Measurements from ENCODE around the gene SLC1A5.
"Not testable (repeated sequence)": the region's sequence is repeated elsewhere in the genome, so short reads cannot be mapped to it uniquely, and the experiment has no call there.

The SLC1A5 gene

DNA sequence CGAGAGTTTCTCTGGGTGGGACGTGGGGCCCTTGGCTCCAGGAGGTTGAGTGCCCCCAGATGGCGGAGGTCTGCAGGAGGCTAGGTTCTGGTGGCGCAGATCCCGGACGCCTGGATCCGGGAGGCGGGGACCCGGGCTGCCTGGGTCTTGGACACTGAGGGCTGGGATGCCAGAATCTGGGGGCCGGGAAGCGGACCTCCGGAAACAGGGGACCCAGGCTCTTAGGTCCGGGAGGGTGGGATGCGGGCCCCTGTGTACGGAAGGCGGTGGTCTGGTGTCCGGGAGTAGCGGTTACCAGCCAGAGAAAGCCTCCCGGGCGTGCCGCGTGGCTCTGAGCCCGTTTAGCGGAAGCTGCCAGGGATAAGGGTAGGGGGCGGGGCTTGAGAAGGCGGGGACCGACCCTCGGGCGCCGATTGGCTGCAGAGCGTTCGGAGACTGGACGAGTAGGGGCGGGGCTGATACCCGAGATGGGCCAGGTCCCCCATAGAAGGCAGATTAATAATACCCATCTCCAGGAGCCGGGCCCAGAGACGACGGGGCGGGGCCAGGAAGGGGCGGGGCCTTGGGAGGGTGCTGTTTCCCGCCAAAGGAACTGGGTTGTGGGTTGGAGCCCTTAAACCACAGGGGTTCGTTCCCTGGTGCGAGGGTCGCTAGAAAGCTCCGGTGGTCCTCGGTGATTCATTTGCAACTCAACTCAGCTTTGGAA lies at the start of gene SLC1A5:
Gene SLC1A5, minus strand, starts transcription at position 333 of the 706 bp plus-strand sequence. CDS start 629 bp downstream, outside the sequence.
- H3K4me3 ChIP-seq (ENCODE audit: low read depth, low read length): peak within 1 kb of the TSS; percentile 84
- peak; percentile 90 for DNase-seq (ENCODE audit: low read depth)

DNA sequence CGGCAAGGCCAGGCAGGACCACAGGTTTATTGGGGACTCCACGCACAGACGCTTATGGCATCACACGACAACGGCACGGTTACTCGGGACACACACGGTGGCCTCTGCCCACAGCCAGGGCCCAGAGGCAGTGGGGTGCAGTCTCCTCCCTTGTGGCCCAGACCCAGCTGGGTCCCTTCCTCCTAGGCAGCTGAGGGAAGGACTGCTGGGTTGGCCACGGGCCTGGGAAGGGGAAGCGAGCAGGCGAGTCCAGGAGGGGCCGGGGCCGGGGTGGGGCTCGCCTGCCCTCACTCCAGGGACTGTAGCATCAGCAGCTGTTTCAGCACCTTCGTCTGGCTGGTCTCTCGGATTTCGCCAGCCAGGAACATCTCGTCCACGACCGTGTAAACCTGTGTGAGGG lies 49.8 kb upstream of the SLC1A5 start:
- DNase-seq (ENCODE audit: low read depth): no peak
- no peak overlapping the region for H3K4me3 ChIP-seq (ENCODE audit: low read depth, low read length)

DNA sequence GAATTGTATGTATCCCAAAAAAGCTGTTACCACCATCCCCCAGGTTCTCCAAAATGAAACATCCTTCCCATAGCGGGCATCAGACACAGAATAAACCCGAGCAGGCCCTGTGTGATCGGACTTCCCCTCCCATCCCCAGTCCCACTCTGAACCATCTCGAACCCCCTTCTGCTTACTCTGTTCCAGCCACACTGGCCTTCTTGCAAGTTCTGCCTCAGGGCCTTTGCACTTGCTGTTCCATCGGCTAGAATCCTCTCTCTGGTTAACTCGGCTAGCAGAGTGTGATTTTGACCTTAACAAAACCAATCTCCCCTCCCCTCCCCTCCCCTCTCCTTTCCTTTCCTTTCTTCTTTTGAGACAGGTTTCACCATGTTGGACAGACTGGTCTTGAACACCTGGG lies 46.6 kb upstream of the SLC1A5 start:
- no peak for DNase-seq (ENCODE audit: low read depth)
- no peak overlapping the region for H3K4me3 ChIP-seq (ENCODE audit: low read depth, low read length)

DNA sequence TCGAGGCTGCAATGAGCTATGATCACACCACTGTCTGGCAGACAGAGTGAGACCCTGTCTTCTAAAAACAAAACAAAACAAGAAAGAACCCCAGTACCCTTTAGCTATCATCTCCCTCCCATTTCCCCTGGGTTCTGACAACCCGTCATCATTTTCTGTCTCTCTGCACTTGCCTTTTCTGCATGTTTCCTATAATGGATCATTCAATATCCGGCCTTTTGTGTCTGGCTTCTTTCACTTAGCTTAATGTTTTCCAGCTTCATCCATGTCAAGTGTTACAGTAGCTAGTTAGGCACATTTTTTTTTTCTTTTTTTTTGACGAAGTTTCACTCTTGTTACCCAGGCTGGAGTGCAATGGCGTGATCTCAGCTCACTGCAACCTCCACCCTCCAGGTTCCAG lies 45.7 kb upstream of the SLC1A5 start:
- no peak overlapping the region for H3K4me3 ChIP-seq (ENCODE audit: low read depth, low read length)
- no peak for DNase-seq (ENCODE audit: low read depth)

DNA sequence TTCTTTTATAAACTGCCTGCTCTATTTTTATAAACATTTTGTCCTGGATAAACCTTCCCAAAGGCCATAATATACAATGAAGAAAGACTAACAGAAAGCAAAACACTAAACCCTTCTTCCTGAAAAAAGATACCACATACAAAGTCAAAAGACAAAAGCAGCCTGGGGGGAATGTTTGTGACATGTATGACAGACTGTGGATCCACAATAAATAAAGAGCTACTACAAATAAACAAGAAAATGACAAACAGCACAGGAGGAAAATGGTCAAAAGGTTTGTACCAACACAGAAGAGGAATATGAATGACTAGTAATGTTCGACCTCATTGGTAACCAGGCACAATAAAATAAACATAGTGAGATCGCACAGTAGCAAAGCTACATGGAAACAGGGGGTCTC lies 42.5 kb upstream of the SLC1A5 start:
- H3K4me3 ChIP-seq (ENCODE audit: low read depth, low read length): no peak overlapping the region

DNA sequence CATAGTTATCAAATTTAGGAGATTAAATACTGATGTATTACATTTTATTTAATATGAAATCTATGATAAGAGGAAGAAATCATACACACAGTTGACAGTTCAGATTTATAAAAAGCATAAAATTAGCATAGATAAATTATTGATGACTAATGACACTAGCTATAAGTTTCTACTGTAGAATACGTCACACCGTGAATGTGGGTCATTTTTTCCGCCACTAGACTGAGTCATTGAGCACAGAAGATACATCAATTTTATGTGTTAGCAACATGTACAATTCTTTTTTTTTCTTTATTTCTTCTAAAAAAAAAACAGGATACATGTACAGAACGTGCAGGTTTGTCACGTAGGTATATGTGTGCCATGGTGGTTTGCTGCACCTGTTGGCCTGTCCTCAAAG lies 40.1 kb upstream of the SLC1A5 start:
- DNase-seq (ENCODE audit: low read depth): peak; percentile 24
- no peak overlapping the region for H3K4me3 ChIP-seq (ENCODE audit: low read depth, low read length)

More for the DNA sequence above, 42.5 kb upstream of the SLC1A5 start:
- no peak for DNase-seq (ENCODE audit: low read depth)

DNA sequence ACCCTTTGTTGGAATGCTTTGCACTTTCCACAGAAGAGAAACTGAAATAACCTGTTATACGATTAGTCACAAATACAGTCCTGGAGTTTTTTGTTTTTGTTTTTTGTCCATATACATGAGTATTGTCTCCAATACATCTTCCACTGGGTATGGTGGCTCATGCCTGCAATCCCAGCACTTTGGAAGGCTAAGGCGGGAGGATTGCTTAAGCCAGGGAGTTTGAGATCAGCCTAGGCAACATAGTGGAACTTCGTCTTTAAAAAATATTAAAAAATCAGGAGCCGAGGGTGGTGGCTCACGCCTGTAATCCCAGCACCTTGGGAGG lies 37.3 kb upstream of the SLC1A5 start:
- no peak overlapping the region for H3K4me3 ChIP-seq (ENCODE audit: low read depth, low read length)
- DNase-seq (ENCODE audit: low read depth): no peak

DNA sequence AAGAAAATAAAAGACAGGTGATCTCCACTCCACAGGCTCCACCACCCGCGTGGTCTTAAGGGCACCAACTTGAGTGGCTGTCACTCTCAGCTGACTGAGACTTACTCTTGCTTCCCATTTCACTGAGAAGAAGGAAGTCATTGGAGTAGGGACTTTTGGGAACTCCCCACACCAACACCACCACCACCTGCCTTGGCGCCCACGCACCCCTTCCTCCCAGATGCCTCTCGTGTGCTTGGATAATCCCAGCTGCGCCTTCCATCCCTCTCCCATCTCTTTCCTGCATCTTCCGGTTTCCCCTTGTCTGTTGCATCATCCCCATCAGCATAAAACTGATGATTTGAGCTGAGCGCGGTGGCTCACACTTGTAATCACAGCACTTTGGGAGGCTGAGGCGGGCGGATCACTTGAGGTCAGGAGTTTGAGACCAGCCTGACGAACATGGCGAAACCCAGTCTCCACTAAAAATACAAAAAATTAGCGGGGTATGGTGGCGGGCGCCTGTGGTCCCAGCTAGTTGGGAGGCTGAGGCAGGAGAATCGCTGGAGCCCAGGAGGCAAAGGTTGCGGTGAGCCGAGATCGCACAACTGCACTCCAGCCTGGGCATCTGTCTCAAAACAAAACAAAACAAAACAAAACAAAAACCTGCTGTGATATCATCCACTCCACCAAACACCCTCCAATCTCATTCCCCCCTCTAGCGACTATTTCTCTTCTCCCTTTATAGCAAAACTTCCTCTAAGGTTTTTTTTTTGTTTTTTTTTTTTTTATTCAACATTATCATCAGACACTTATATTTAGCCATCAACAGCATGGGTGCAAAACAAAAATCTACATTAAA lies 36.7 kb upstream of the SLC1A5 start:
- DNase-seq (ENCODE audit: low read depth): no peak
- no peak overlapping the region for H3K4me3 ChIP-seq (ENCODE audit: low read depth, low read length)

DNA sequence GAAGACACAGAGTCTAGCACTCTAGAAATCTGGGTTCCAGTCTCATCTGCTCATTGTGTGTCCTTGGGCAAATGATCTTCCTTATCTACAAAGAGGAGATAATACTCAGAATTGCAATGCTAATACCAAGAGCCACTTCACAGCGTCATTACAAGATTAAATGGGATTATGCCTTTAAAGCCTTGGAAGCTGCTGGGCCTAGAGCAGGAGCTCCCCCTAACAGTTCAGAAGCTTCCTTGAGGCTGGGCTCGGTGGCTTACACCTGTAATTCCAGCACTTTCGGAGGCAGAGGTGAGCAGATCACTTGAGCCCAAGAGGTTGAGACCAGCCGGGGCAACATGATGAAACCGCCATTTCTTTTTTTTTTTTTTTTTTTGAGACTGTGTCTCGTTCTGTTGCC lies 34.7 kb upstream of the SLC1A5 start:
- H3K4me3 ChIP-seq (ENCODE audit: low read depth, low read length): no peak overlapping the region
- no peak for DNase-seq (ENCODE audit: low read depth)

DNA sequence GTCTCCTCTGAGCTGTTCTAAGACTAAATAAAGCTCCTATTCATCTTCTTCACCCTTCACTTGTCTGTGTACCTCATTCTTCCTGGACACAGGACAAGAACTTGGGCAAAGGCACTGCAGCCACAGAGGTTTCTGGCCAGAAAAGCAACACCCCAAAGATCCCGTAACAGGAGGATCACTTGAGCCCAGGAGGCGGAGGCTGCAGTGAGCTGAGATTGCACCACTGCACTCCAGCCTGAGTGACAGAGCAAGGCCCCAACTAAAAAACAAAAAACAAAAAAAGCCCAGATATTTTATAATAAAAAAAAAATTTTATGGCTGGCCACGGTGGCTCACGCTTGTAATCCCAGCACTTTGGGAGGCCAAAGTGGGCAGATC lies 34.0 kb upstream of the SLC1A5 start:
- not testable (repeated sequence) for H3K4me3 ChIP-seq (ENCODE audit: low read depth, low read length); DNase-seq (ENCODE audit: low read depth)

DNA sequence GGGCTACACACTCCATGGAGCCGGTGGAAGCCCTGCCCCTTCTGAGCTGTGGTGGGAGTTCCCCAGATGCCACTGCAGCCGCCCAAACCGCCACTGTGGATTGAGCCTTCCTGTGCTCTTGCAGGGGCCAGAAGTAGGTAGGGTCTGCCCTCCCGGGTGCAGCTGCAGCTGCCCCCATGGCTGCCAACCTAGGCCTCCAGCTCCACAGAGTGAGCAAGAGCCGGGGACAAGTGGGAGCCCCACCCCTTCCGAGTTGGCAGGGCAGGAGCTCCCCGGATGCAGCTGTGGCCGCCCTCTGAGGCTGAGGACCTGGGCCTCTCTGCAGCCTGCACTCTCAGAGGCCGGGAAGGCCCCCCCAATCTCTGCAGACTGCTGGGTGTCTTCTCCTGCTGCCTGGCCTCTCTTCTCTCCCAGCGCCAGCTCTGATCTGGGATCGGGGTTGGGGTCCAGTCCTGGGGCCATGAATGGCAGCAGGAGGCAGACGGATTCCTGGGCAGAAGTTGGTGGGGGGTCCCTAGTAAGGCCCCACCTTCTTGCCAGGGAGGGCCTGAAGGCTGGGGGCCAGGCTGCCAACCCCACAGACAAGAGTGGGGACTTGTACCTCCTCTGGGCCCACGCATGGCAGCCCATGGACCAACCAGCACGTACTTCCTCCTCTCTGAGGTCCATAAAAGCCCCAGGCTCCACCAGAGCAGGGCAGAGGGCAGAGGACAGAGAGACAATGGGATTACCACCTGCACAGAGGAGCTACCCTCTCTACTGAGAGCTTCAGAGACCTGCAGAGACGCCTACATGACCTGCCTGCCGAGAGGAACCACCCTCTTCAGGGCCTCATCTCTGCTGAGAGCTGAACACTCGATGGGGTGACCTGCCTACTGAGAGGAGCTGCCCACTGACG lies 33.4 kb upstream of the SLC1A5 start:
- DNase-seq (ENCODE audit: low read depth): no peak
- H3K4me3 ChIP-seq (ENCODE audit: low read depth, low read length): no peak overlapping the region

DNA sequence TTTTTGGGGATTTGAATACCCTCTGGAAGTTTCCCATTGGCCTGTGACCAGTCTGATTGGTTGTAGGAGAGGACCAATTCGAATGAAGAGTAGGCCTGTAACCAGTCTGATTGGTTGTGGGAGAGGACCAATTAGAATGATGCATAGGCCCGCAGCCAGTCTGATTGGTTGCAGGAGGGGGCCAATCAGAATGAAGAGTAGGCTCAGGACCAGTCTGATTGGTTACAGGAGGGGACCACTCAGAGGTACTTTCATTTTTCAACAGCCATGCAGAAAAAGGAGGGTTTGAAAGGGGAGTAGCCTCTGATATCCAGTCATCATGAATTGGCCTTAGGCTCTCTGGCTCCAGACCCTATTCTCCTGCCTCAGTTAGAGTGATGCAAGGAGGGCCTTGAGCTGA lies 30.4 kb upstream of the SLC1A5 start:
- no peak for DNase-seq (ENCODE audit: low read depth)
- no peak overlapping the region for H3K4me3 ChIP-seq (ENCODE audit: low read depth, low read length)

DNA sequence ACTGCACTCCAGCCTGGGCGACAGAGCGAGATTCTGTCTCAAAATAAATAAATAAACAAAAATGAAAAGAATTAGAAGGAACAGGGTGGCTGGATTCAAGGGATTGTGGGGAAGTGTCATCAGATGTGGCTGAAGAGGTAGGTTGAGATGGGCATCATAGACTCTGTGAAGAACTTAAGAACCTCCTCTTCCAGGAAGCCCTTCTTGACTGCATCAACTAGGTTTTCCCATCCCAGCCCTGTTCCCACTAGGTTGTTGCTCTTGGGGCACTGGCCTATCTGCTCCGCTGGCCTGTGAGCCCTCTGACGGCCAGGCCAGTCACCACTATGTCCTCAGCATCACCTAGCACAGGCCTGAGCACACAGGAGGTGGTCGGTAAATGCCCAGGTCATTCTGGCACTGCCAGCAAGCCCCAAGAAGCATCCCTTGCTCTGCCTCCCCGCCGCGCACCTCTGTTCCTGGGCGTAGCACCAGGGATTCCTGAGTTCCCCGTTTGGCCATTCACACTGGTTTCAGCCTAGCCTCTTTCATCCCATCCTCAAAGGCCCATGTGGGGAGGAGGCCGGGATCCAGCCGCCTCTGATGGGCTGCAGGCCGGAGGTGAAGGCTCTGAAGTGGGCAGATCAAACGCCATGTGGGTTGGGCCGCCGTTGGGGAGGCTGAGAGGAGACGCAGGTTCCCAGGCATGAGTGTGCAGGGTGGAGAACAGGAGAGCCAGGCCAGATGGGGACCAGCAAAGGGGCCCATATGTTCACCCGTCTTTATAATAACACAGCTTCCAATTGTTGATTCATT lies 27.6 kb upstream of the SLC1A5 start:
- DNase-seq (ENCODE audit: low read depth): no peak
- H3K4me3 ChIP-seq (ENCODE audit: low read depth, low read length): no peak overlapping the region

DNA sequence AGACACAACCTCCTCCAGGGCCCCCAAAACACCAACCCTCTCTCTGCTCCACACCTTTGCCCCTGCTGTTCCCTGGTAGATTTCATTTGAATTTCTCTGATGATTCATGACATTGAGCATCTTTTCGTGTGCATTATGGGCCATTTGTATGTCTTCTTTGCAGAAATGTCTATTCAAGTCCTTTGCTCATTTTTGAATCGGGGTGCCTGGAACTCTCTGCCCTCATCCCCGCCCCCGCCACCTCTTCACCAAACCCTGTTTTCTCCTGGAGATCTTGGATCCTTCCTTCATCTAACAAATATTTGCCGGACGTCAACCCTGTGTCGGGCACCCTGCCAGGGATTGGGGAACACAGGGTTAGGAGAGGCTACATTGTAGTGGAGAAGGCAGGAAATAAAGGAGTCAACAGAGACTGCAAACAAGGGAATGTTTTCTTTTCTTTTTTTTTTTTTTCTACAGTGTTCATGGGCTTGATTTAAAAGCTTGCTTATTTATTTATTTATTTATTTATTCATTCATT lies 25.5 kb upstream of the SLC1A5 start:
- peak; percentile 72 for DNase-seq (ENCODE audit: low read depth)
- no peak overlapping the region for H3K4me3 ChIP-seq (ENCODE audit: low read depth, low read length)

DNA sequence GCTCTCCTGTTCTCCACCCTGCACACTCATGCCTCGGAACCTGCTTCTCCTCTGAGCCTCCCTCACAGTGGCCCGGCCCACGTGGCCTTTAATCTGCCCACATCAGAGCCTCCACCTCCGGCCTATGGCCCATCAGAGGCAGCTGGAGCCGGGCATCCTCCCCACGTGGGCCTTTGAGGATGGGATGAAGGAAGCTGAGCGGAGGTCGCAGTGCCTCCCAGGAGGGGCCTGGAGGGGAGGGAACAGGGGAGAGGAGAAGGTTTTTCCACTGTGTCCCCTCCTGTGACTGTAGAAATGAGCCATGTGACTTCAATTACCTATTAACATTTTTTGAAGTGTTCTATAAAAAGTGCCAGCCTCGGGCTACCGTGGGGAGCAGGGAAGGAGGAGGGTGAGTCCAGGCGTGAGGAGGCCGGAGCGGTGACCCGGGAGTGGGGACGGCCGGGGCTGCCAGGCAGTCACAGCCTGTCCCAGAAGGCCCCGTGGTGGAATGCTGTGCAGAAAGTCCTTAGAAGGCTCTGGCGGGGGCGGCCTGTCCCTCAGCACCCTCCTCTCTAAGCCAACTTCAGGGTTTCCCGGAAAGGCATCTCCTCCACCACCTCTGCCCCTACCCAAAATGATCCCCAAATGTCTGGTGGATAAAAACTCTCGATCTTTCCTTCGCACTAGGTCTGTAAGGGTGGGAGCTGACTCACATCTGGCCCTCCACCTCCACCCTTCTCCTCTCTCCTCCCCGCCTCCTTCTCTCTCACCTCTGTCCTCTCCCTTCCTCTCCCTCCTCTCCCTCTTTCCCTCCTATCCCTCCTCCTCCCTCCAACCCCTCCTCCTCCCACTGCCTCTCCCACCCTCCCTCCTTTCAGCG lies 24.8 kb upstream of the SLC1A5 start:
- no peak for DNase-seq (ENCODE audit: low read depth)
- no peak overlapping the region for H3K4me3 ChIP-seq (ENCODE audit: low read depth, low read length)

DNA sequence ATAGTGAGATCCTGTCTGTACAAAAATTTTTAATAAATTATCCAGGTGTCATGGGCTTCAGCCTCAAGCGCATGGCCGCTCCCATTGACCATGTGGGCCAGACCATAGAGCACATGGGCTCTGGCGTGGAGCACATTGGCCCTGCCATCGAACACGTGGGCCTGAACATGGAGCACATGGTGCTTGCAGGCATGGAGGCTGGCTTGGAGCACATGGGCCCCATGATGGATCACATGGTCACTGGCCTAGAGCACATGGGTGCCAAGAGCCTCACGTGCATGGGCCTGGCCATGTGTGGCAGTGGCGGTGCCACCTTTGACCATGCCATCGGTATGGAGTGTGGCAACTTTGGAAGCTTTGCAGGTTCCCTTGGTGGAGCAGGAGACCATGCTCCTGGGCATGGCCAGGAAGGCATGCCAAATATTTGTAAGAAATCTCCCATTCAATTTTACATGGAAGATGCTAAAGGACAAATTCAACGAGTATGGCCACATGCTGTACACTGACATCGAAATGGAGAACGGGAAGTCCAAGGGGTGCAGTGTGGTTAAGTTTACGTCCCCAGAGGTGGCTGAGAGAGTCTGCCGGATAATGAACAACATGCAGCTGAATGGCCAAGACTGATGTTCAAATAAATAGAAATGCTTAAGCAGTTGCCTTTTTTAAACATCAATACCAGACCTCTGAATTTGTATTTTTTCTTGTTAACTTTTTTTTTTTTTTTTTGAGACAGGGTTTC lies 21.3 kb upstream of the SLC1A5 start:
- no peak overlapping the region for H3K4me3 ChIP-seq (ENCODE audit: low read depth, low read length)
- DNase-seq (ENCODE audit: low read depth): no peak

DNA sequence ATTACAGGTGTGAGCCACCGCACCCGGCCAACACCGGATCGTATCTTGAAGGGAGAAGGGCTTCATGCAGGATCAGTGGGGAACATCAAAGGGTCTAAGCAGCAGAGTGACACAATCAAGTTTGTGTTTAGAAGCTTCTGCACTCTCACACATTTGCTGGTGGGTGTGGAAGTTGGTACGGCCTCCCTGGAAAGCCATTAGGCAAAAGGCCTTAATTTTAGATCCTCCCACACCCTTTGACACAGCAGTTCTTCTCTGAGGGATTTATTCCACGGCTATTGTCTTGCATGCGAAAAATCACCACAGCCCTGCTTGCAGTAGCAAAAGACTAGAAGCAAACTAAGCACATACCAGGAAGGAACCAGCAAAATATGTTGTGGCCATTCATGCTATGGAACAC lies 18.3 kb upstream of the SLC1A5 start:
- H3K4me3 ChIP-seq (ENCODE audit: low read depth, low read length): no peak overlapping the region
- DNase-seq (ENCODE audit: low read depth): no peak

DNA sequence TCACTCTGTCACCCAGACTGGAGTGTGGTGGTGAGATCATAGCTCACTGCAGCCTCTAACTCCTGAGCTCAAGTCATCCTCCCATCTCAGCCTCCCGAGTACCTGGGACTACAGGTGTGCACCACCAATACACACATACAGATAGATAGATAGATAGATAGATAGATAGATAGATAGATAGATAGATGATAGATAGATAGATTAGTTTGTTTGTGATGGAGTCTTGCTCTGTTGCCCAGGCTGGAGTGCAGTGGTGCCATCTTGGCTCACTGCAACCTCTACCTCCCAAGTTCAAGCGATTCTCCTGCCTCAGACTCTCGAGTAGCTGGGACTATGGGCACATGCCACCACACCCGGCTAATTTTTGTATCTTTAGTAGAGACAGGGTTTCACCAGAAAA lies 16.0 kb upstream of the SLC1A5 start:
- H3K4me3 ChIP-seq (ENCODE audit: low read depth, low read length); DNase-seq (ENCODE audit: low read depth): not testable (repeated sequence)
